GM23338 (cell line): ENCODE measurements around the gene ITGA3. TPM values are rescaled to one million over a fixed set of nuclear protein-coding genes. Genes with fewer than 3 reads are reported as not detected.

ENCODE experiments used
- ATAC-seq: fragments of 200-7000 bp; cut with Tn5 transposase; 3 replicates; pipeline ENCODE4 v1.9.1; 2020
- DNase-seq: peaks from one replicate; pipeline ENCODE4 v3.0.0-alpha.2; 2015; ENCODE audit warnings: low spot score
- H2AFZ ChIP-seq: fragments of 200-600 bp; sonication (generic); 2 replicates; pipeline ENCODE4 v1.8.0; 2016; ENCODE audit warnings: antibody characterized with exemption, mild to moderate bottlenecking, moderate library complexity
- H3F3A ChIP-seq: fragments of 200-600 bp; sonication (generic); replicated peaks from 2 replicates; pipeline ENCODE4 v1.8.0; 2017; ENCODE audit warnings: antibody characterized with exemption, mixed run types, low read depth
- H3K27ac ChIP-seq: fragments of 200-600 bp; sonication (generic); 2 replicates; pipeline ENCODE4 v1.6.1; 2016; ENCODE audit warnings: low read depth
- H3K27me3 ChIP-seq: fragments of 200-600 bp; sonication (generic); 2 replicates; pipeline ENCODE4 v1.8.0; 2016; ENCODE audit warnings: mild to moderate bottlenecking, mixed run types, moderate library complexity; ENCODE audit not compliant: insufficient read depth
- H3K36me3 ChIP-seq: fragments of 200-600 bp; sonication (generic); 2 replicates; pipeline ENCODE4 v1.8.0; 2016; ENCODE audit warnings: mild to moderate bottlenecking; ENCODE audit not compliant: insufficient read depth
- H3K4me1 ChIP-seq: fragments of 200-600 bp; sonication (generic); 2 replicates; pipeline ENCODE4 v1.8.0; 2016; ENCODE audit warnings: mild to moderate bottlenecking, moderate library complexity; ENCODE audit not compliant: insufficient read depth
- H3K4me2 ChIP-seq: fragments of 200-600 bp; sonication (generic); 2 replicates; pipeline ENCODE4 v1.7.1; 2017; ENCODE audit warnings: mixed run types
- H3K4me3 ChIP-seq: fragments of 200-600 bp; sonication (generic); 2 replicates; pipeline ENCODE4 v1.6.1; 2016; ENCODE audit warnings: mixed run types
- H3K79me2 ChIP-seq: fragments of 200-600 bp; sonication (generic); replicated peaks from 2 replicates; pipeline ENCODE4 v1.8.0; 2017; ENCODE audit warnings: mild to moderate bottlenecking; ENCODE audit not compliant: insufficient read depth
- H3K9me2 ChIP-seq: fragments of 200-600 bp; sonication (generic); 2 replicates; pipeline ENCODE4 v1.8.0; 2017; ENCODE audit not compliant: insufficient read depth
- H4K20me1 ChIP-seq: fragments of 200-600 bp; sonication (generic); replicated peaks from 2 replicates; pipeline ENCODE4 v1.8.0; 2017; ENCODE audit warnings: mild to moderate bottlenecking; ENCODE audit not compliant: insufficient read depth
- H3K27ac Mint-ChIP-seq: 2 replicates; pipeline ENCODE4 v1.8.0; 2020; ENCODE audit warnings: inconsistent platforms, mild to moderate bottlenecking, moderate library complexity, mixed read lengths
- H3K27me3 Mint-ChIP-seq: 3 replicates; pipeline ENCODE4 v1.8.0; 2022; ENCODE audit warnings: low read depth, mild to moderate bottlenecking, moderate library complexity, mixed read lengths, inconsistent platforms; ENCODE audit not compliant: insufficient read depth, poor library complexity
- H3K36me3 Mint-ChIP-seq: 3 replicates; pipeline ENCODE4 v1.8.0; 2021; ENCODE audit warnings: low read depth, mild to moderate bottlenecking, inconsistent platforms, moderate library complexity, mixed read lengths
- H3K4me1 Mint-ChIP-seq: 3 replicates; pipeline ENCODE4 v1.8.0; 2020; ENCODE audit warnings: mild to moderate bottlenecking, inconsistent platforms, mixed read lengths
- H3K4me3 Mint-ChIP-seq: 3 replicates; pipeline ENCODE4 v1.8.0; 2021; ENCODE audit warnings: moderate library complexity, mild to moderate bottlenecking, inconsistent platforms, mixed read lengths
- H3K9me3 Mint-ChIP-seq: 3 replicates; pipeline ENCODE4 v1.8.0; 2020; ENCODE audit warnings: moderate library complexity, mild to moderate bottlenecking, inconsistent platforms, mixed read lengths
- CREB1 ChIP-seq: fragments of 250-450 bp; sonication (Bioruptor Pico); IDR thresholded peaks from 2 replicates; pipeline ENCODE4 v1.5.0; 2020; ENCODE audit warnings: low read depth, mild to moderate bottlenecking, moderate library complexity
- EZH2 ChIP-seq: fragments of 200-600 bp; sonication (generic); IDR thresholded peaks from one replicate; pipeline ENCODE4 v1.8.0; 2017; ENCODE audit warnings: antibody characterized with exemption, mild to moderate bottlenecking, low read depth; ENCODE audit not compliant: unreplicated experiment
- EZH2phosphoT487 ChIP-seq: fragments of 200-600 bp; sonication (generic); IDR thresholded peaks from one replicate; pipeline ENCODE4 v1.8.1; 2018; ENCODE audit warnings: antibody characterized with exemption; ENCODE audit not compliant: unreplicated experiment
- JUNB ChIP-seq: IDR thresholded peaks from one replicate; pipeline ENCODE4 v1.6.1; 2016; ENCODE audit warnings: antibody characterized with exemption; ENCODE audit not compliant: unreplicated experiment
- NANOG ChIP-seq: IDR thresholded peaks from 2 replicates; pipeline ENCODE4 v1.6.1; 2016; ENCODE audit warnings: antibody characterized with exemption, borderline replicate concordance
- POLR2AphosphoS5 ChIP-seq: IDR thresholded peaks from 2 replicates; pipeline ENCODE4 v1.6.1; 2016; ENCODE audit warnings: antibody characterized with exemption, low read depth
- STAT1 ChIP-seq: IDR thresholded peaks from one replicate; pipeline ENCODE4 v1.6.1; 2016; ENCODE audit warnings: antibody characterized with exemption; ENCODE audit not compliant: unreplicated experiment
- ZNF114 ChIP-seq: fragments of 250-450 bp; sonication (Bioruptor Pico); IDR thresholded peaks from 2 replicates; pipeline ENCODE4 v1.5.0; 2020; ENCODE audit warnings: mild to moderate bottlenecking, moderate library complexity
- ZNF331 ChIP-seq: fragments of 250-450 bp; sonication (Bioruptor Pico); IDR thresholded peaks from 2 replicates; pipeline ENCODE4 v1.5.0; 2020; ENCODE audit warnings: low read depth, mild to moderate bottlenecking, moderate library complexity
- polyA plus RNA-seq: library from polyadenylated mRNA; unstranded; fragments of >200 nt; fragmentation: Nextera tagmentation; extraction: Ambion mirVana; gene quantifications from 2 replicates; pipeline ENCODE4 v1.2.1, GENCODE V29; 2016
- total RNA-seq: library from RNA; depleted of rRNA; stranded (reverse); fragments of >200 nt; shearing (Covaris generic); gene quantifications from 2 replicates; pipeline ENCODE4 v1.2.3, GENCODE V29; 2014
- TF ChIP-seq, protein P1 (sequence below): IDR thresholded peaks from one replicate; pipeline ENCODE4 v1.6.1; 2018; ENCODE audit warnings: antibody characterized with exemption; ENCODE audit not compliant: unreplicated experiment
- TF ChIP-seq, protein P2 (sequence below), 2 experiments: fragments of 200-600 bp in 1 of 2; sonication (generic) in 1 of 2; conservative IDR thresholded peaks; 2 replicates each; pipeline versions ENCODE4 v1.5.1 to v1.6.1; 2016 to 2017; ENCODE audit warnings: antibody characterized with exemption in 2 of 2, low read depth in 2 of 2, mild to moderate bottlenecking in 2 of 2, moderate library complexity in 1 of 2
- TF ChIP-seq, protein P3 (sequence below): IDR thresholded peaks from 2 replicates; pipeline ENCODE4 v1.6.1; 2016; ENCODE audit warnings: antibody characterized with exemption
- TF ChIP-seq, protein P4 (sequence below): fragments of 250-450 bp; sonication (Bioruptor Pico); IDR thresholded peaks from 2 replicates; pipeline ENCODE4 v1.5.0; 2020; ENCODE audit warnings: mild to moderate bottlenecking, moderate library complexity

The ITGA3 gene
- total and polyA plus RNA-seq, 2 experiments from 2014 or later: 9.6 to 28.3 TPM

DNA sequence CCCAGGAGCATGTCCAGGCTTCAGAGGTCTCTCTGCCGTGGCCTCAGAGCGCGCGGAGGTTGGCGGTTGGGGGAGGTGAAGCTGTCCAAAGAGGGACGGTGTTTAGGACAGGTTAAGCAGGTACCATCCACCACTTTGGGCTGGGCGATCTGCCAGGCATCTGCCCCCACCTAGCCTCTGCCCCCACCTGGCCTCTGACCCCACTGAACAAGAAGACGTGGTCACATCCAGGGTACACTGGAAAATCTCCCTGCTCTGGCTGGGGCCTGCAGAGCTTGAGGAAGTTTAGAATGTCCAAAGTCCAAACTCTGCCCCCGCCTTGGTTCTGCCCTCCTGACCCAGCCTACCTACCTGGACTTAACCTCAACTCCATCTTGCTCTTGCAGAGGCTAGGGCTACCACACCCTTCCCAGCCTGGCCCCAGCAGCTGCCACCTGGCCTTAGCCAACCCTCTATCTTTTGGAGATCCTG, 1.6 kb downstream of the ITGA3 start:
- Mint-ChIP-seq H3K36me3 (peaks cover 4% of the 10 kb centered on the region; the same call in 1 of the 3 replicates), H3K4me1 (peaks cover 35% of the 10 kb centered on the region), H3K27me3 (peaks cover 47% of the 10 kb centered on the region), H3K4me3 (peak overlapping the region; percentile 85), H3K9me3 (no peaks in the 10 kb centered on the region), H3K27ac (no peak overlapping the region)
- no peaks in the 10 kb centered on the region for H3K79me2 ChIP-seq
- H3F3A ChIP-seq: peaks cover 18% of the 10 kb centered on the region
- peak overlapping the region; percentile 58 for H3K4me3 ChIP-seq
- peaks cover 14% of the 10 kb centered on the region; the same call in 1 of the 2 replicates for H3K4me1 ChIP-seq
- peak overlapping the region; percentile 84 for H3K4me2 ChIP-seq
- H3K36me3 ChIP-seq: no peaks in the 10 kb centered on the region
- no peak for ATAC-seq
- H3K27me3 ChIP-seq: peaks cover 19% of the 10 kb centered on the region
- no peak for DNase-seq
- TF ChIP-seq STAT1: no peak
- no peak for TF ChIP-seq NANOG
- TF ChIP-seq, protein P1, sequence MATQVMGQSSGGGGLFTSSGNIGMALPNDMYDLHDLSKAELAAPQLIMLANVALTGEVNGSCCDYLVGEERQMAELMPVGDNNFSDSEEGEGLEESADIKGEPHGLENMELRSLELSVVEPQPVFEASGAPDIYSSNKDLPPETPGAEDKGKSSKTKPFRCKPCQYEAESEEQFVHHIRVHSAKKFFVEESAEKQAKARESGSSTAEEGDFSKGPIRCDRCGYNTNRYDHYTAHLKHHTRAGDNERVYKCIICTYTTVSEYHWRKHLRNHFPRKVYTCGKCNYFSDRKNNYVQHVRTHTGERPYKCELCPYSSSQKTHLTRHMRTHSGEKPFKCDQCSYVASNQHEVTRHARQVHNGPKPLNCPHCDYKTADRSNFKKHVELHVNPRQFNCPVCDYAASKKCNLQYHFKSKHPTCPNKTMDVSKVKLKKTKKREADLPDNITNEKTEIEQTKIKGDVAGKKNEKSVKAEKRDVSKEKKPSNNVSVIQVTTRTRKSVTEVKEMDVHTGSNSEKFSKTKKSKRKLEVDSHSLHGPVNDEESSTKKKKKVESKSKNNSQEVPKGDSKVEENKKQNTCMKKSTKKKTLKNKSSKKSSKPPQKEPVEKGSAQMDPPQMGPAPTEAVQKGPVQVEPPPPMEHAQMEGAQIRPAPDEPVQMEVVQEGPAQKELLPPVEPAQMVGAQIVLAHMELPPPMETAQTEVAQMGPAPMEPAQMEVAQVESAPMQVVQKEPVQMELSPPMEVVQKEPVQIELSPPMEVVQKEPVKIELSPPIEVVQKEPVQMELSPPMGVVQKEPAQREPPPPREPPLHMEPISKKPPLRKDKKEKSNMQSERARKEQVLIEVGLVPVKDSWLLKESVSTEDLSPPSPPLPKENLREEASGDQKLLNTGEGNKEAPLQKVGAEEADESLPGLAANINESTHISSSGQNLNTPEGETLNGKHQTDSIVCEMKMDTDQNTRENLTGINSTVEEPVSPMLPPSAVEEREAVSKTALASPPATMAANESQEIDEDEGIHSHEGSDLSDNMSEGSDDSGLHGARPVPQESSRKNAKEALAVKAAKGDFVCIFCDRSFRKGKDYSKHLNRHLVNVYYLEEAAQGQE: no peak
- TF ChIP-seq POLR2AphosphoS5: no peak
- TF ChIP-seq, protein P2, sequence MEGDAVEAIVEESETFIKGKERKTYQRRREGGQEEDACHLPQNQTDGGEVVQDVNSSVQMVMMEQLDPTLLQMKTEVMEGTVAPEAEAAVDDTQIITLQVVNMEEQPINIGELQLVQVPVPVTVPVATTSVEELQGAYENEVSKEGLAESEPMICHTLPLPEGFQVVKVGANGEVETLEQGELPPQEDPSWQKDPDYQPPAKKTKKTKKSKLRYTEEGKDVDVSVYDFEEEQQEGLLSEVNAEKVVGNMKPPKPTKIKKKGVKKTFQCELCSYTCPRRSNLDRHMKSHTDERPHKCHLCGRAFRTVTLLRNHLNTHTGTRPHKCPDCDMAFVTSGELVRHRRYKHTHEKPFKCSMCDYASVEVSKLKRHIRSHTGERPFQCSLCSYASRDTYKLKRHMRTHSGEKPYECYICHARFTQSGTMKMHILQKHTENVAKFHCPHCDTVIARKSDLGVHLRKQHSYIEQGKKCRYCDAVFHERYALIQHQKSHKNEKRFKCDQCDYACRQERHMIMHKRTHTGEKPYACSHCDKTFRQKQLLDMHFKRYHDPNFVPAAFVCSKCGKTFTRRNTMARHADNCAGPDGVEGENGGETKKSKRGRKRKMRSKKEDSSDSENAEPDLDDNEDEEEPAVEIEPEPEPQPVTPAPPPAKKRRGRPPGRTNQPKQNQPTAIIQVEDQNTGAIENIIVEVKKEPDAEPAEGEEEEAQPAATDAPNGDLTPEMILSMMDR (conservative IDR thresholded peaks at IDR 0.05; ENCODE audit: low read depth in 2 of 2): no peak
- TF ChIP-seq JUNB: no peak
- TF ChIP-seq, protein P3, sequence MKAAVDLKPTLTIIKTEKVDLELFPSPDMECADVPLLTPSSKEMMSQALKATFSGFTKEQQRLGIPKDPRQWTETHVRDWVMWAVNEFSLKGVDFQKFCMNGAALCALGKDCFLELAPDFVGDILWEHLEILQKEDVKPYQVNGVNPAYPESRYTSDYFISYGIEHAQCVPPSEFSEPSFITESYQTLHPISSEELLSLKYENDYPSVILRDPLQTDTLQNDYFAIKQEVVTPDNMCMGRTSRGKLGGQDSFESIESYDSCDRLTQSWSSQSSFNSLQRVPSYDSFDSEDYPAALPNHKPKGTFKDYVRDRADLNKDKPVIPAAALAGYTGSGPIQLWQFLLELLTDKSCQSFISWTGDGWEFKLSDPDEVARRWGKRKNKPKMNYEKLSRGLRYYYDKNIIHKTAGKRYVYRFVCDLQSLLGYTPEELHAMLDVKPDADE: no peak
- TF ChIP-seq, protein P4, sequence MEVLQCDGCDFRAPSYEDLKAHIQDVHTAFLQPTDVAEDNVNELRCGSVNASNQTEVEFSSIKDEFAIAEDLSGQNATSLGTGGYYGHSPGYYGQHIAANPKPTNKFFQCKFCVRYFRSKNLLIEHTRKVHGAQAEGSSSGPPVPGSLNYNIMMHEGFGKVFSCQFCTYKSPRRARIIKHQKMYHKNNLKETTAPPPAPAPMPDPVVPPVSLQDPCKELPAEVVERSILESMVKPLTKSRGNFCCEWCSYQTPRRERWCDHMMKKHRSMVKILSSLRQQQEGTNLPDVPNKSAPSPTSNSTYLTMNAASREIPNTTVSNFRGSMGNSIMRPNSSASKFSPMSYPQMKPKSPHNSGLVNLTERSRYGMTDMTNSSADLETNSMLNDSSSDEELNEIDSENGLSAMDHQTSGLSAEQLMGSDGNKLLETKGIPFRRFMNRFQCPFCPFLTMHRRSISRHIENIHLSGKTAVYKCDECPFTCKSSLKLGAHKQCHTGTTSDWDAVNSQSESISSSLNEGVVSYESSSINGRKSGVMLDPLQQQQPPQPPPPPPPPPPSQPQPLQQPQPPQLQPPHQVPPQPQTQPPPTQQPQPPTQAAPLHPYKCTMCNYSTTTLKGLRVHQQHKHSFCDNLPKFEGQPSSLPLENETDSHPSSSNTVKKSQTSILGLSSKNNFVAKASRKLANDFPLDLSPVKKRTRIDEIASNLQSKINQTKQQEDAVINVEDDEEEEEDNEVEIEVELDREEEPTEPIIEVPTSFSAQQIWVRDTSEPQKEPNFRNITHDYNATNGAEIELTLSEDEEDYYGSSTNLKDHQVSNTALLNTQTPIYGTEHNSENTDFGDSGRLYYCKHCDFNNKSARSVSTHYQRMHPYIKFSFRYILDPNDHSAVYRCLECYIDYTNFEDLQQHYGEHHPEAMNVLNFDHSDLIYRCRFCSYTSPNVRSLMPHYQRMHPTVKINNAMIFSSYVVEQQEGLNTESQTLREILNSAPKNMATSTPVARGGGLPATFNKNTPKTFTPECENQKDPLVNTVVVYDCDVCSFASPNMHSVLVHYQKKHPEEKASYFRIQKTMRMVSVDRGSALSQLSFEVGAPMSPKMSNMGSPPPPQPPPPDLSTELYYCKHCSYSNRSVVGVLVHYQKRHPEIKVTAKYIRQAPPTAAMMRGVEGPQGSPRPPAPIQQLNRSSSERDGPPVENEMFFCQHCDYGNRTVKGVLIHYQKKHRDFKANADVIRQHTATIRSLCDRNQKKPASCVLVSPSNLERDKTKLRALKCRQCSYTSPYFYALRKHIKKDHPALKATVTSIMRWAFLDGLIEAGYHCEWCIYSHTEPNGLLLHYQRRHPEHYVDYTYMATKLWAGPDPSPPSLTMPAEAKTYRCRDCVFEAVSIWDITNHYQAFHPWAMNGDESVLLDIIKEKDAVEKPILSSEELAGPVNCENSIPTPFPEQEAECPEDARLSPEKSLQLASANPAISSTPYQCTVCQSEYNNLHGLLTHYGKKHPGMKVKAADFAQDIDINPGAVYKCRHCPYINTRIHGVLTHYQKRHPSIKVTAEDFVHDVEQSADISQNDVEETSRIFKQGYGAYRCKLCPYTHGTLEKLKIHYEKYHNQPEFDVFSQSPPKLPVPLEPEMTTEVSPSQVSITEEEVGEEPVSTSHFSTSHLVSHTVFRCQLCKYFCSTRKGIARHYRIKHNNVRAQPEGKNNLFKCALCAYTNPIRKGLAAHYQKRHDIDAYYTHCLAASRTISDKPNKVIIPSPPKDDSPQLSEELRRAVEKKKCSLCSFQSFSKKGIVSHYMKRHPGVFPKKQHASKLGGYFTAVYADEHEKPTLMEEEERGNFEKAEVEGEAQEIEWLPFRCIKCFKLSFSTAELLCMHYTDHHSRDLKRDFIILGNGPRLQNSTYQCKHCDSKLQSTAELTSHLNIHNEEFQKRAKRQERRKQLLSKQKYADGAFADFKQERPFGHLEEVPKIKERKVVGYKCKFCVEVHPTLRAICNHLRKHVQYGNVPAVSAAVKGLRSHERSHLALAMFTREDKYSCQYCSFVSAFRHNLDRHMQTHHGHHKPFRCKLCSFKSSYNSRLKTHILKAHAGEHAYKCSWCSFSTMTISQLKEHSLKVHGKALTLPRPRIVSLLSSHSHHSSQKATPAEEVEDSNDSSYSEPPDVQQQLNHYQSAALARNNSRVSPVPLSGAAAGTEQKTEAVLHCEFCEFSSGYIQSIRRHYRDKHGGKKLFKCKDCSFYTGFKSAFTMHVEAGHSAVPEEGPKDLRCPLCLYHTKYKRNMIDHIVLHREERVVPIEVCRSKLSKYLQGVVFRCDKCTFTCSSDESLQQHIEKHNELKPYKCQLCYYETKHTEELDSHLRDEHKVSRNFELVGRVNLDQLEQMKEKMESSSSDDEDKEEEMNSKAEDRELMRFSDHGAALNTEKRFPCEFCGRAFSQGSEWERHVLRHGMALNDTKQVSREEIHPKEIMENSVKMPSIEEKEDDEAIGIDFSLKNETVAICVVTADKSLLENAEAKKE (CRISPR knock-in tag): no peak
- no peak for TF ChIP-seq CREB1 (CRISPR knock-in tag)
- TF ChIP-seq EZH2phosphoT487: no peak
- TF ChIP-seq ZNF114 (CRISPR knock-in tag): no peak
- no peak for TF ChIP-seq ZNF331 (CRISPR knock-in tag)
- no peak for TF ChIP-seq EZH2
- H3K9me2 ChIP-seq: no peaks in the 10 kb centered on the region
- H4K20me1 ChIP-seq: no peaks in the 10 kb centered on the region
- no peak overlapping the region for H3K27ac ChIP-seq
- H2AFZ ChIP-seq: no peak overlapping the region
